ENCODE data around the gene ADAMTS2.

GRCh38 chr5:179199246-179199645 lies 146.0 kb downstream of the ADAMTS2 start:
- TF ChIP-seq POLR2A (IDR thresholded peaks at IDR 0.05; ENCODE audit: borderline replicate concordance, extremely low read depth, insufficient read depth, insufficient read length) (no peak), POLR2AphosphoS5 (IDR thresholded peaks at IDR 0.05; ENCODE audit: low read depth, low read length) (no peak), CTCF (IDR thresholded peaks at IDR 0.05 in 2 of 3, conservative IDR thresholded peaks at IDR 0.05 in 1 of 3; ENCODE audit: borderline replicate concordance in 1 of 3, insufficient read depth in 1 of 3, low read depth in 2 of 3, low read length in 2 of 3) (no peak), ELF1 (IDR thresholded peaks at IDR 0.05; ENCODE audit: borderline replicate concordance, low read depth) (no peak), EGR1 (IDR thresholded peaks at IDR 0.05; ENCODE audit: low read depth) (no peak), CEBPB (IDR thresholded peaks at IDR 0.05; ENCODE audit: low read depth) (no peak), SRF (IDR thresholded peaks at IDR 0.05; ENCODE audit: low read depth) (no peak), YY1 (IDR thresholded peaks at IDR 0.05; ENCODE audit: extremely low read depth, insufficient replicate concordance, low read depth, low read length) (no peak)

Measured in HCT116 (cell line).